GM18520 (cell line): ENCODE measurements around the gene DYSF.

Experiments
- ATAC-seq: cut with Tn5 transposase; IDR thresholded peaks from one replicate; pipeline ENCODE4 v1.9.1; 2021; ENCODE audit not compliant: unreplicated experiment

DYSF gene

DNA sequence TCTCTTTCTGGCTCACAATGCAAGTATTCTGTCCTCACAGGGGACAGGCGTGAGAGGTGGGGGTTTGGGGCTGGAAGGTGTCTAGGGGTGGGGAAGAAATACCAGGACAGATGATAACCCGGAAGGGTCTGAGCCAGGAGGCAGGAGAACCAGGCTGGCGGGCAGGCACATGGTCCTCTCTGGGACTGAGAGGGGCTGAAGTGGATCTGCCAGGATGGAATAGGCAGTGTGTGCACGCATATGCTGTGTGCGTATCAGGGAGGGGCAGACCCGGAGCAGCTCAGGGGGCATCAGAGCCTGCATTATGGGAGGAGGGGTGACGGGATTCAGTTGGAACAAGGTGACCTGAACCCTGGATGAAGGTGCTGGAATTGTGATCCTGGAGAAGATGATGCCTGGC is 157.3 kb downstream of the DYSF start:
- no peak for ATAC-seq

DNA sequence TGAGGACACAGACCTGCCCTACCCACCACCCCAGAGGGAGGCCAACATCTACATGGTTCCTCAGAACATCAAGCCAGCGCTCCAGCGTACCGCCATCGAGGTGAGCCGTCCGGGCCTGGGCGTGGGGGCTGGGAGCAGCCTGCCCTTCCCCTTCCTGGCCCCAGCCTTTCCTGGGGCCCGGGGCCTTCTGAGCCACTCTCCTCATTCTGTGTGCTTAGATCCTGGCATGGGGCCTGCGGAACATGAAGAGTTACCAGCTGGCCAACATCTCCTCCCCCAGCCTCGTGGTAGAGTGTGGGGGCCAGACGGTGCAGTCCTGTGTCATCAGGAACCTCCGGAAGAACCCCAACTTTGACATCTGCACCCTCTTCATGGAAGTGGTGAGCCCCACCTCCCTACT is 157.9 kb downstream of the DYSF start:
- ATAC-seq: no peak

DNA sequence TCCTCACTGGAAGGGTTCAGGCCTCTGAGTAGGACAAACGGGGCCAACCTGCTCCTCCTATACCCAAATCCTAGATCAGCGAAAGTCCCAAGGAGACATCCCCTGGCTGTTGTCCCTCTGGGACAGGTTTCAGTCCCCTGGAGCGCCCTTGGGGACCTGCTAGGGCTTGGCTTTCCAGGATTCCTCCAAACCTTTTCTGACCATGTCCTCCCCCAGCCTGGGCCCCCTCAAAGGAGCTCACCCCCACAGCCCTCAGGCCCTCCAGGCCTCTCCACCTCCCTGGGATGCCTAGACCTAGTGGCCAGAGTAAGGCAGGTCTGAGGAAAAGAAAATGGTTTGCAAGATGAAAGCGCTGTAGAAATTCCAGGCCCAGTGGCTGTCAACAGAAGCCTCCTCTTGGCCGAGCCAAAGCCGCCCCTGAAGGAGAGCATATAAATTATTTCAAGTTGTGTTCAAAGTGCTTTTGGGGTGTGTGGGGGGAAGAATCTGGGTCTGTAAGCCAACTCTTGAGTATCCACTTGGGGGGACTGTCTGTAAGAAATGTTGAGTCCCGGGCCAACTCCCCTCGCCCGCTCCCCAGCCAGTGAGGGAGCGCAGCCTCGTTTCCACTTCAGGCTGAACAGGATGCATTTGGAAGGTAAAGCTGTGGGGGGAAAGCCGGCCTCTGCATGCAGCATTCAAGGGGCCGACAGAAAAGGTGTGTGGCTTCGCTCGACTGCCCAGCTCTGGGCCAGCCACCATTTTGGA is 158.6 kb downstream of the DYSF start:
- ATAC-seq: no peak

DNA sequence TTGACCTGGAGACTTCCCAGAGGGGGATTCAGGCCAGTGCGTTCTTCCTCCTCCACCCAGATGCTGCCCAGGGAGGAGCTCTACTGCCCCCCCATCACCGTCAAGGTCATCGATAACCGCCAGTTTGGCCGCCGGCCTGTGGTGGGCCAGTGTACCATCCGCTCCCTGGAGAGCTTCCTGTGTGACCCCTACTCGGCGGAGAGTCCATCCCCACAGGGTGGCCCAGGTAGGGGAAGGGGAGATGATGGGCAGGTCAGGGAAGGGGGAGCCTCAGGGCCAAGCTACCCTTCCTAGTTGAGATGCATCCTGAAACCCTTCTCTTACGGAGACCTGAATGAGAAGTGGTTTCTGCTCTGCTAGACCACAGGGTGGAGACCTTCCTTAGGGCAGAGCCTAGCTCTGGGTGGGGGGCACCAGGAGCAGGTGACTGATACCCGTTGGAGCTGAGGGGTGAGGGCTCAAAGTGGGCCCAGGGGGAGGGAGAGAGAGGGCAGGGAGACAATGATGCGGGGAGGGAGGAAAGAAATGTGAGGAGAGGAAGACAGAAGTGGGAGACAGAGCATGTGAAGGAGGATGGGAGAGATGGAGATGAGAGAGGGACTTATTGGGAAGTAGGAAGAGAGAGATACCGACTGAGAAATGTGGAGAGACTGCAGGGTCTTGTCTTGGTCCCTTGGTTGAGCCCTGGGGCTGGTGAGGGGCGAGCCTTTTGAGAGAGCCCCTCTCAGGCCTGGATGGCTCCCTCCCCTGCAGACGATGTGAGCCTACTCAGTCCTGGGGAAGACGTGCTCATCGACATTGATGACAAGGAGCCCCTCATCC is 159.4 kb downstream of the DYSF start:
- ATAC-seq: no peak

DNA sequence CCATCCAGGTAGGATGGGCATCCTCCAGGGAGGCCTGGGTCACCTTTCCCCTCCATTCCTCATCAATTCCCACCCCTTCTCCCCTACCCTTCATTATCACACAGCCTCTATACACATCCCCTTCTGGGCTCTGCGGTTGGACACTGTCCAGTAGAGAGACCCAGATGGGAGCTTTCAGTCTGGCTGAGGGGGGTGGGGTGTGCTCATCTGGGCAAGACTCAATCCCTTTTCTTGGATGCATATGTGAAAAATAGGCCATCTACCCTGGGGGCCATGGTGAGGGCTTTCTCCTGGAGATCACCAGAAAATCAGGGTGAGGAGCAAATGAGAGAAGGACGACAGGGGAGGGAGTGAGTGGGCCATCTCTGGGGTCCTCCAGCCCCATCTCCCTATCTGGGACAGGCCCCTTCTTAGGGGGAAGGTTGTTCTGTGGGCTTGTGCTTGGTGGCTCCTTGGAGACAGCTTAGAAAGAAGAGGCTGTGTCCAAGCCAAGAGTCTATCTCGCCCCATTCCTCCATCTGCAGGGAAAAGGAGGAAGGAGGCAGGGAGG is 160.1 kb downstream of the DYSF start:
- ATAC-seq: no peak

DNA sequence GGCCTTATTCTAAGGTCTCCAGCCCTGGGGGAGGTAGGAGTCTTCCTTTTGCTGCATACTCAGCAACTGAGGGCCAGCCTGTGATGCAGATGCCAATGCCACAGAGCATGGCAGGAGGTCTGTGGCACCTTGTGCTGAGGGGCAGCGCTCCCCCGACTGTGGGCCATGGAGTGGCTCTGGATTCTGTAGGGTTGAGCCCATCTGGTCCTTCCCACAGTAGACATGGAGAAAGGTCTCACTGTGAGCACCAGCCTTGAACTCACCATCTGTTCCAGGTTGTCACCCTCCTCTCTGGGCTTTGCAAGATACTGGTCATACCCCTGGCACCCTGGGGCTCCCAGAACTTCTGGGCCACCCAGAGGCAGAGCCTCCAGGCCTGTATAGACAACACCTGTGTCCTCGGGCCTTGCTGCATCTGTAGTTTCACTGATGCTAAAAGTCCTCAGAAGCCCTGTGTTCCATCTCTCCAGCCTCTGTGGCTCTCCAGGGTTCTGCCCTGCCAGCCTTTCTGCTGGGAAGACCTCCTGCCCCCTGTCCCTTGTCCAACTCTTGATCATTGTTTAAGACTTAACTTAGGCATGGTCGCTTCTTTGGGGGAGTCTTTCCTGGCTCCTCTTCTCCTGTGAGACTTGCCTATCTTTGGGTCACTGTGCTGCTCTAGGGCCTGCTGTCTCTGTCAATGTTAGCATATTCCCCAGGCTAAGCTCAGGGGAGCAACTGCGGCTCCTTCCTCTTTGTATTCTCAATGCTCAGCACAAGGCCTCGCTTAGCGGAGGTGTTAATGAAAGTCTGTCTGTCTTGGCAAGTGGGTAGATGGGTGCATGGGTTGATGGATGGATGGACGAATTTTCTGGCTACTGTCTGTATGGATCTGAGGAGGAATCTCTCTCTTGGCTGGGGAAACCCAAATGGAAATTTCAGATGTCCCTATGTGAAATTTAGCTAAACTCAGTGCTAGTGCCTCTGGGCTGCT is 160.9 kb downstream of the DYSF start:
- ATAC-seq: no peak

DNA sequence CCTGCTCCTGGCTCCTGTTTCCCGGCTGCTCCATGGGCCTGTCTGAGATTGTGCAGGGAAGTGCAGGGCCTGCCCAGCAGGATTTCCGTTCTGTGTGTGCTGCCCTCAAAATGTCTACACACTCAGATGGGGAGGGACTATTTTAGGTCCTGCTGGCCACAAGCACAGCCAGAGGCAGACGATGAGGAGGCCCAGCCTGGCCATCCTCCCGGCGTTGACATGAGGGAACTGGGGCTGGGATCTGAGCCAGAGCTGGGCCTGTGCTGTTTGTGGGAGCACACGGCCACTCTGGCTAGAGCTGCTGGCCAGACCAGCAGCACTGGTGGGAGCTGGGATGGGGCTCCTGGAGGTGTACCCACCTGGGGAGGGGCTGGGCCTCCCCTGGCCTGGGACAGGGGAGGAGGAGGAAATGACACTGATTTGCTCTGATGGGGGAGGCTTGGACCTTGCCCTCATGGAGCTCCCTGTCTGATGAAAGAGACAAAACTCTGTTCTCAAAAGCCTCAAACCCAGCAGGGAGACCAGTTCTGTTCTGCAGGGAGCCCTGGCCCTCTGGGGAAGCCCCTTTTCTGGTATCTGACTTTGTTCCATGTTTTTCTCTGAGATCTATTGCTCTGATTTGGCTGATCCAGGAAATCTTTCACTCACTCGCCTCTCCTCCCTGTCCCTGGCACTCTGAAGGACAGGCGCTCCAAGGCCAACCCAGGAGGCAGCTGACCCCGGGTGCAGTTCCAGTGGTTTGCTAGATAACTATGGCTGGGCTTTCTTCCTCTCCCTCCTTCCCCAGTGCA is 161.8 kb downstream of the DYSF start:
- no peak for ATAC-seq

DNA sequence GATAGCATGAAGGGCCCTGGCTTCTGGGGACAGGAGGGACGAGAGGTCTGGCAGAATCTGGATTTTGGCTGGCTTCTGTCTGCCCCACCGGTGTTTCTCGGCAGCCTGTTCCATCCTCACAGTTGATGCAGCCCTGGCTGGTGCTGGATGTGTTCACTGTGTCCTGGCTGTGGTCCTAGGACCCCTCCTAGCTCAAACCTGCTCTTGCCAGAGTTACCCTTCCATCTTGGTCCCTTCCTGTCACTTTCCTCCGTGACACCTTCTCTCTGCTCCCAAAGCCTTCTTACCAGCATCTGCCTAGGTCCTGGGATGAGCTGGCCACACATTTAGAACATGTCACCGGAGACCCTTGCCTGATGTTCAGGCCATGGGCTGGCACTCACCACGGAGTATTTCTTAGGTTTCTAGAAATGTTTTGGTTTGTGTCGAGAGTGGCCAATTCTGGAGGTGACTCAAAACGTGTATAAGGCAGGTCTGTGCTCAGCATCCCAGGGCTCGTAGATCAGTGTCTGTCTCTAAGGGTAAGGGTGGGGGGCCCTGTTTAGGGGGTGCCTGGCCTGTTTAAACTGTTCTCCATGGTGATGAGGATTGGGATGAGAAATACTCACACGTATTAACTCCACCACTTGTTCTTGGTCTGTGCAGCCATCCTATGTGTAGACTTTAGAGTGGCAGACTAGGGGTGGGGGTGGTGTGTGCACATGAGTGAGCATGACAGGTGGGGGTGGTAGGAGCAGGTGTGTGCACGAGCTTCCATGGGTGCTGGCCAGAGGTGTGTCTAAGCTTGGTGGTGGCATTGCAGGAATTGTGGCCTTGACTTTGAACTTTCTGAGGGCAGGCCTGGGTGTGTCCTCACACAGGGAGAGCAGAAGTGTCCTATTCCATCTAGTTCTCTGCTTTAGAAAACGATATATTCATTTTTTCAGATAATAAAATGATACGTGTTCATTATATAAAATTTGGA is 162.7 kb downstream of the DYSF start:
- no peak for ATAC-seq

DNA sequence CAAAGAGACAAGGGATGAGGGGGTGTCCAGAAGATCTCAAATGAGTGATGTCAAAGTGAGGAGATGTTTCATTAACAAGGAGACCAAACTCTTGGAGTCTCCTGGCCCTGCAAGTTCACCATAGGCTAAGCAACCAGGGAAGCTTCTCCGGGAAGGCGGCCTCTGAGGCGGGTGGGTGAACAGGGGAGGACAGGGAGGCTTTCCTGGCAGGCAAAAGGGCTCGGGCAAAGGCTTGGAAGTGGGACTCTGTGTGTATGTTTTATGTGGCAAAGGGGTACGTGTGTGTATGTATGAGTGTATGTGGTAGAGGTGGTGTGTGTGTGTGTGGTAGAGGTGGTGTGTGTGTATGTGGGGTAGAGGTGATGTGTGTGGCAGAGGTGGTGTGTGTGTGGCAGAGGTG is 163.9 kb downstream of the DYSF start:
- no peak for ATAC-seq

DNA sequence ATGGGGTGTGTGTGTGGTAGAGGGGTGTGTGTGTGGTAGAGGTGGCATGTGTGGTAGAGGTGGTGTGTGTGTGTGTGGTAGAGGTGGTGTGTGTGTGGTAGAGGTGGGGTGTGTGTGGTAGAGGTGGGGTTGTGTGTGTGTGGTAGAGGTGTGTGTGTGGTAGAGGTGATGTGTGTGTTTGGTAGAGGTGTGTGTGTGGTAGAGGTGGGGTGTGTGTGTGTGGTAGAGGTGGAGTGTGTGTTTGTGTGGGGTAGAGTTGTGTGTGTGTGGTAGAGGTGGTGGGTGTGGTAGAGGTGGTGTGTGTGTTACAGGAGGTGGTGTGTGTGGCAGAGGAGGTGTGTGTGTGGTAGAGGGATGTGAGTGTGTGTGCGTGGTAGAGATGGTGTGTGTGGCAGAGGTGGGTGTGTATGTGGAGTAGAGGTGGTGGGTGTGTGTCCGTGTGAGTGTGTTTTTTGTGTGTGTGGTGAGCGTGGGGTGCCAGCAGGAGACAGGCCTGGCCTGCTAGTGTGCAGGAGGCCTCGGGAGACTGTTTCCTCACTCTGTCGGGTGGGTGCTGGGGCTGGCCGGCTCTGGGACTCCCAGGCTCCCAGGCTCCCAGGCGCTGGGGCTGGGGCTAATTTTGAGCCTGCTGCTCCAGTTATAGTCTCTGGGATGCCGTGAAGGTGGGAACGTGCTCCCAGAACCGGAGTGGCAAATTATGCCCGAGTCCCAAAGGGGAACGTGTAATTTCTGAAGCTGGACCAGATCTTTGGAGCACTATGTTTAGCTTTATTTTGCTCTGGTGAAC is 165.2 kb downstream of the DYSF start:
- ATAC-seq: no peak

DNA sequence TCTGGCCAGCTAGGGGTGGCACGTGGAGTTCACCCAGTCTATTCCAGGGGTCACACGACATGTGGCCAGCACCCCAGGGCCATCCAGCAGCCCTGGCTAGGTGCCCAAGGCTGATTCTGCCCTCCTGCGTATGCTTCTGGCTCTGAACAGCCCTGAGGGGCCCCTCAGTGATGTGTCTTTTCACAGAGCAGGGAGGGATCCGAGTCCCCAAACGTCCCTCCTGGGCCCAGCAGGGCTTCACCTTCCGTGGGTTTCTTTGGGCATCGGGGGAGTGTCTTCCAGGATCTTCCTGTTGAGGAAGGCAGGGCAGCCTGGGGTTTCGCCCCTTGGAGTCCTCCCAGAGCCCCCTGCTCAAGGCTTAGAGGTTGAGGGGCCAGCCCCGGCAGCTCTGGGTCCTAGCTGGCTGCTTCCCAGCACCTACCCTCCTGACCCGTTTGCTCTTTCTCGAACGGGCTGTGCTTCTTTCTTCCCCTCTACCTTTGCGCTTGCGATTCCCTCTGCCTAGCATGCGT is 165.9 kb downstream of the DYSF start:
- no peak for ATAC-seq

DNA sequence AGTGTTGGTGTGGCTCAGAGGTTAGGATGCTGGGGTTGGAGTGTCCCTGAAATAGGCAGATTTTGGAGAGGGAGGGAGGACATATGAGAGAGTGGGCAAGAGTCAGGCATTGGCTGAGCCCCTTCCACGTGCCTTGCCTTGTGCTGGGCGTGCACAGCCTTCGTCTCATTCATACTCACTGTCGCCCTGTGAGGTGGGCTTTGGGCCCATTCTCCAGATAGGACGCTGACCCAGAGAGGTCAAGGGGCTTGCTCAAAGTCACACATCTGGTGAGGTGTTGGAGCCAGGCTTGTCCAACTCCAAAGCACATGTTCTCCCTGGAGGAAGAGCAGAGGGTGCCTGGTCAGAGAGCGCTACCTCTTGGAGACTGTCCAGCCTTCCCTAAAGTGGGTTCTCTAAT is 166.8 kb downstream of the DYSF start:
- ATAC-seq: no peak

DNA sequence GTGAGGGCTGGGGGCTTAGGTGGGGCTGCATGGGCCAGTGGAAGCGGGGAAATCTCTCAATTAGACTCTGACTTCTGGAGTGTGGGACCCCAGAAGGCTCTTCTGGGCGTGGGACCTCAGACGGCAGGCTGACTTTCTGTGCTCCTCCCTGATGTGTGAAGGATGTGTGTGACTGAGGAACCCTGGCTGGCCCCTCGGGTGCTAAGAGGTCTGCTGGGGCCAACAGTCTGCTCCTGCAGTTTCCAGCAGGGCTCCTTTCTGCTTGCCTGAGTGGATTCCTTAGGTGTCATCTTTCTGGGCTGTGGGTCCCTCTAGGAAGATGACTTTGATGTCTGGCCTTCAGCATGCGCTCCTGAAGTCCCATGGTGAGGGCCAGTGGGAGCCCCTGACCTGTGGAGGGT is 167.5 kb downstream of the DYSF start:
- no peak for ATAC-seq

DNA sequence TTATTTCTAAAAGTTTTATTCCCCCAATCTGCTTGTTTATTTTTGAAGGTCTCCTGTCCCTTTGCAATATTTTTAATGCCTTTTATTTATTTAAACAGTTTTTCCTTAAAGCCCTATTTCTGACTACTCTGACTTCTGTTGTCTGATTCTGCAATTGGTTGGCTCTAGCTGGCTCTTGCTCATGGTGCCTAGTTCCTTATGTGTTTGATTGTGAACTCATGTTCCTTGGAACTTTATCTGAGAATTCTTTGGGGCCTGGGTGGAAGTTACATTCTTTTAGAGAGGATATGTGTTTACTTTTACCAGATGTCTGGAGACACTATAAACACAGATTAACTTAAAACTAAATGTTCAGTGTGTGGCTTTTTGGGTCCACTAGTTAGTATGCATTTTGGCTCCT is 175.9 kb downstream of the DYSF start:
- ATAC-seq: no peak

DNA sequence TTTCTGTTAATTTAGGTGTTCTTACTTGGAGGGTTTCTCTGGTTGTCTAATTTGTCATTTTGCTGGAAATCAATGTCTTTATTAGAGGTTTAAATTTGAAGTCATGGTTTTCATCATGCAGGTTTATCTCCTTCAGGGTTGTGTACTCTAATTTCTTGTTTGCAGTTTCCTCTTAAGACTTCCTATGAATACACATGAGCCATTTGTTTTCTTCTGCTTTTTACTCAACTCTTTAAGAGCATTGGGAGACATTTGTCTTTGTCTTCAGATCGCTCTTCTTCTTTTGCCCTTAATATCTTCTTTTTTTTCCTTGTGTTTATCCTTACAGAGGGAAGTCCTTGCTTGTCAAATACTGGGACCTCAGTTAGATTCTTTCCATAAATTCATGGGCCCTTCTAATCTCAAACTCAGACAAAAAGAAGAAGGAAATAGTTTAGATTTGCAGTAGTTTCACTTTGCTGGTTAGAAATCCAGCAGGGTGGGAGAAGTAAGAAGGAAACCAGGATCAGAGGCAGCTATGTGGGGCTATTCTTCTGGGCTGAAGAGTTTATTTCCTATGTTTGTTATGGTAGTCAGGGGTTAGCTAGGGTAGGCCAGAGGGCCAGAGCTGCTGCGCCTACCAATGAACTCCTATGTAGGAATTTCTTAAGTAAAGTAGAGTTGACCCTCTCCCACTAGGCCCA is 176.6 kb downstream of the DYSF start:
- ATAC-seq: no peak

DNA sequence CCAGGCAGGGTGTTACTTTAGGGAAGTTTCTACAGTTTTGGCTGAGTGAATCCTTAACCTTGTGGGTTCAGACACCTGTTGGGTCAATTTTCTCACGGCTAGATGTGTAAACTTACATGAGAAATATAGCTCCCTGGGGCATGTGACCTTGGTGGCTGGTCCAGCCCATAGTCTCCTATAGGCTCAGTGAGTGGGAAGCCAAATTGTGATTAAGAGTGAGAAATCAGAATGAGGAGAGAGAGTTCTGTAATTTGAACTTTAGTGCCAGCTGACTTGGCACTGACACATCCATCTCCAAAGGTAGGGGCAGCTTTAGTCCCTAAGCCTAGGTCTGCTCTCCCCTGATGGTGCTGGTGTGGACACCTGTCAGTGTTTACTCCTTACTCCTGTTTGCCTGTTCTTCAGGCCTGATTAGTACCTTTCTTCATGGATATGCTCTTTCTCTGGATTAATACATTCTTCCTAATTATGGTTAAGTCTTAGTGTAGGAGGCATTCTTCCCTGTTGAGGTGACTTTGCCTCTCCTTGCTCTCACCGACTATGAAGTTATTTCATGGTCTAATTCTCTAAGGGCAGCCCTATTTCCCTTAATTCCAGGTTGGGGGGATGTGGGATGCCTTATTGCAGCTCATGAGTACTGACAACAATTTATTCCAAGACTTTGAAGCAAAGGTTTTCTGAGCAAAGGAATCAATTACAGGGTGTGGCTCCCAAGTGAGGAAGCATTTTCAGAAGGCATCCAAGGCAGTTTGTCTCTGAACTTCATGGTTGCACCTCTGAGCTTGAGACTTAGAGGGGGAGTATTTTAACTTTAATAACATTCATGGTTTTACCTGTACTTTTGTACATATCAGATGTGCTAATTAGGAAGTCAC is 177.3 kb downstream of the DYSF start:
- no peak for ATAC-seq
